ENCODE data around the gene PATZ1.
"Not testable (repeated sequence)": the region's sequence is repeated elsewhere in the genome, so short reads cannot be mapped to it uniquely, and the experiment has no call there.

GRCh38 chr22:31378651-31379050 is 32.5 kb upstream of the PATZ1 start:
- not testable (repeated sequence) for TF ChIP-seq CTCF (tag by site-specific recombination; IDR thresholded peaks at IDR 0.05); ZNF239 (tag by site-specific recombination; IDR thresholded peaks at IDR 0.05); IKZF3 (tag by site-specific recombination; IDR thresholded peaks at IDR 0.05); ZNF837 (tag by site-specific recombination; IDR thresholded peaks at IDR 0.05); ZNF558 (tag by site-specific recombination; IDR thresholded peaks at IDR 0.05); ZNF184 (tag by site-specific recombination; IDR thresholded peaks at IDR 0.05); YY1 (tag by site-specific recombination; IDR thresholded peaks at IDR 0.05); PATZ1 (tag by site-specific recombination; IDR thresholded peaks at IDR 0.05); ZNF513 (tag by site-specific recombination; IDR thresholded peaks at IDR 0.05); ZNF791 (tag by site-specific recombination; IDR thresholded peaks at IDR 0.05); ATF2 (tag by site-specific recombination; IDR thresholded peaks at IDR 0.05; ENCODE audit: low read depth); ZSCAN18 (tag by site-specific recombination; IDR thresholded peaks at IDR 0.05)
